GM21576 (cell line): ENCODE measurements around the gene SLC25A36.
A peak's percentile ranks its signal among the peaks of the same experiment; 100 is the strongest.
"Not testable (repeated sequence)": the region's sequence is repeated elsewhere in the genome, so short reads cannot be mapped to it uniquely, and the experiment has no call there.

Experiments used
- ATAC-seq: cut with Tn5 transposase; IDR thresholded peaks from one replicate; pipeline ENCODE4 v1.9.1; 2021; ENCODE audit warnings: mild to moderate bottlenecking, moderate library complexity; ENCODE audit not compliant: unreplicated experiment

The SLC25A36 gene

DNA sequence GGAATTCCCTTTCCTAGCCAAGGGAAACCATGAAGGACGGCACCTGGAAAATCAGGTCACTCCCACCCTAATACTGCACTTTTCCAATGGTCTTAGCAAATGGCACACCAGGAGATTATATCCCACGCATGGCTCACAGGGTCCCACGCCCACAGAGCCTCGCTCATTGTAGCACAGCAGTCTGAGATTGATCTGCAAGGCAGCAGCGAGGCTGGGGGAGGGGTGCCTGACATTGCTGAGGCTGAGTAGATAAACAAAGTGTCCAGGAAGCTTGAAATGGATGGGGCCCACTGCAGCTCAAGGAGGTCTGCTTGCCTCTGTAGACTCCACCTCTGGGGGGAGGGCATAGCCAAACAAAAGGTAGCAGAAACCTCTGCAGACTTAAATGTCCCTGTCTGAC is 46.2 kb downstream of the SLC25A36 start:
- not testable (repeated sequence) for ATAC-seq

DNA sequence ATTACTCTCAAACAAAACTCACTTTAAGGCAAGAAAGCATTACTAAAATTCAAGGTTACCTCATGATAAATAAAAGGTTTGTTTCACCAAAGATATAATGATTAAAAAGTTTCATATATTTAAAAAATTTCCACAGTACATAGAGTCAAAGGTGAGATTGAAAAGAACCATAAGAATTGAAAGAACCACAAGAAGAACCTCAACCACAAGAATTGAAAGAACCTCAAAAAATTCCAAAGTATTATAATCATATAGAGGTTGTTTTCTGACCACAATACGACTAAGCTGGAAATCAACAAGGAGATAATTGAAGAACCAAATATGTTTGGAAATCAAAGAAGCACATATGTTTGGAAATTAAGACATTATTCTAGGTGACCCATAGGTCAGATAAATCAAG is 52.7 kb downstream of the SLC25A36 start:
- ATAC-seq, result no peak

DNA sequence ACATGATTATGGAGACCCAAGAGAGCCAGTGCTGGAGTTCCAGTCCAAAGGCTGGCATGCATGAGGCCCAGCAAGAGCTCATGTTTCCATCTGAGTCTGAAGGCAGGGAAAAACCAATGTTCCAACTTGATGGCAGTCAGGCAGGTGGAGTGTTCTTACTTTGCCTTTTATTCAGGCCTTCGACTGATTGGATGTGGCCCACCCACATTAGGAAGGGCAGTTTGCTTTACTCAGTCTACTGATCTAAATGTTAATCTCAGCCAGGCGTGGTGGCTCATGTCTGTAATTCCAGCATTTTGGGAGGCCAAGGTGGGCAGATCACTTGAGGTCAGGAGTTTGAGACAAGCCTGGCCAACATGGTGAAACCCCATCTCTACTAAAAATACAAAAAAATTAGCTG is 53.2 kb downstream of the SLC25A36 start:
- ATAC-seq, result not testable (repeated sequence)

GRCh38 chr3:140995881-140996280 is 54.2 kb downstream of the SLC25A36 start:
- ATAC-seq, result no peak

DNA sequence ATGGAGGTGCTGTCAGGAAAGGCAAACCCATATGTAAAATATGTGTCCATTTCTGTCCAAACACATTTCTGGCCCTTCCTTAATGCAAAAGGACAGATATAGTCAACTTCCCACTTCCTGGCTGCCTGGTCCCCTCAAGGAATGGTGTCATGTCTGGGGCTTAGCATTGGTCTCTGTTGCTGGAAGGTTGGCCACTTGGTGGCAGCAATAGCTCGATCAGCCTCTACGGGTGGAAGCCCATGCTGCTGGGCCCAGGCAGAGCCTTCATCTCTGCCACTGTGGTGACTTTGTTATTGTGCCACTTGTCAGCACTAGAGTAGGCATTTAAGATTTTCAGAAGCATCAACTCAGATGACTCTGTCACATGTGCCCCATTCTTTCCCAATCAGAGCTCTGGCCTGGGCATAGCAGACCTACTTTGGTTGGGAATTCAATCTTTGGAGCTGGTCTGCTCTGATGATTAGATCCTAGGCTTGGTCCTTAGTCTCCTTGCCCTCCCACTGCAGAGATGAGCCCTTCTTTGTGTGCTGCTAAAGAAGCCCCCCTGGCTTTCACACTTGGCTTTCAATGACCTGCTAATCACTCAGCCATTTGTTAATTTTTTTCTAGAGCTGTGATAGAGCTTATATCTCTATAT is 58.5 kb downstream of the SLC25A36 start:
- ATAC-seq, result peak; percentile 62

- no peak for ATAC-seq
Observed at GRCh38 chr3:141000686-141001085, 59.0 kb downstream of the SLC25A36 start.

- ATAC-seq, result no peak
Observed at GRCh38 chr3:141006344-141006743, 64.7 kb downstream of the SLC25A36 start.

DNA sequence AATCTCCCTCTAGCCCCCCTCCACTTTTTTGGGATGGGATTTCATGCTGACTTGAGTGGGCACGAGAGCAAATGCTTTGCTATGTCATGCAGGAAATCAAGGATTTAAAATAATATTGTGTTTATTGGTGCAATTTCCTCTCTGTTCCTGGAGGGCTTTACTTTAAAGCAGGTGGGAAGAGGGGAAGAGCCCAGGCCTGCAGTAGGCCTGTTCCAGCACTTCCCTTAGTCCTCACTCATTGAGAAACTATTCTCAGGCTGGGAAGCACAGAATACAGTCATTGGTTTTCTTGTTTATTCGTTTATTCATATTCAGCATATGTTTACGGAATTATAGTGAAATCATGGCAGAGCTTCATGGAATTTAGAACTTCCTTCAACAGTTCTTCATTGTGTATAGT is 67.9 kb downstream of the SLC25A36 start:
- ATAC-seq, result no peak

GRCh38 chr3:141011232-141011996 is 69.8 kb downstream of the SLC25A36 start:
- peak; percentile 85 for ATAC-seq

GRCh38 chr3:141011997-141012262 is 70.3 kb downstream of the SLC25A36 start:
- no peak for ATAC-seq

DNA sequence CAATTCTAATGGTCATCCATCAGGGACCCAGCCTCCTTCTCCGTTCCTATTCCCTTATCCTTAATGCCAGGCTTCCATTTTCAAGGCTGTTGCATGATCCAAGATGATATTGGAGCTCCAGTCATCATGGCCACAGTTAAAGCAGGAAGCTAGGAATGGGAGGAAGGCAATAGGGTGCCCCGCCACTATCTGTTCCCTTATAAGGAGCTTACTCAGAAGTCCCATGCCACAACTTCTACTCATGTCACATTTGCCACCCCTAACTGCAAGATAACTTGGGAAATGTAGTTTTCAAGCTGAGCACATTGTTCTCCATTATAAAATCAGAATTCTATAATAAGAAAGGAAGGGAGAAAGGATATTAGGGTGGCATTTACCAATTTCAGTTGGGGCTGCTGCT is 70.9 kb downstream of the SLC25A36 start:
- ATAC-seq, result no peak

GRCh38 chr3:141015481-141015880 is 73.8 kb downstream of the SLC25A36 start:
- ATAC-seq, result no peak

- ATAC-seq, result not testable (repeated sequence)
Observed at GRCh38 chr3:141017366-141018322, 76.0 kb downstream of the SLC25A36 start.

DNA sequence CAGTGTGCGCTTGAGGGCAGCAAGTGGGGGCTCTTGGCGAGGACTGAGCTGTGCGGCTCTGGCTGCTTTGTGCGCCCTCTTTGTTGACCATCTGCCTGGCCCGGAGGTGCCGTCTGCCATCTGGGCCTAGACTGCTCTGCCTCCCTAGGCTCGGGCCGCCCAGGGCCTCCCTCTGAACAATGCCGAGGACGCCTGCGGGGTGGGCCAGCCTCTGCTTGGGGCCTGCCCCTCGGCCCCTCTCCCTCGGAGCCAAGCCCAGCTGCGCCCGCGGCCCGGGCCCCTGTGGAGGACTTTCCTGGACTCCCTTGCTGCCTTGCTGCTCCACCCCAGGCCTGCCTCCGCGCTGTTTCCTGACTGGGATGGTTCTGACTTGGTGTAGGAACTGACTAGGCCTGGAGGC is 77.6 kb downstream of the SLC25A36 start:
- no peak for ATAC-seq

GRCh38 chr3:141020143-141020830 is 78.7 kb downstream of the SLC25A36 start:
- no peak for ATAC-seq

- no peak for ATAC-seq
Observed at GRCh38 chr3:141021261-141021660, 79.6 kb downstream of the SLC25A36 start.
